Activated CD8-positive, alpha-beta T cell treated with anti-CD3 and anti-CD28 coated beads for 36 hours (primary cell): ENCODE data around the gene GREB1. TPM values are rescaled to one million over a fixed set of nuclear protein-coding genes. Genes with fewer than 3 reads are reported as not detected.

Experiments
- ATAC-seq: fragments of 200-7000 bp; cut with Tn5 transposase; one replicate; pipeline ENCODE4 v1.10.0; 2021; ENCODE audit warnings: mild to moderate bottlenecking, moderate library complexity
- CTCF ChIA-PET: fragments of 350-600 bp; sonication (Branson Sonifier 250); formaldehyde crosslinking; loops from one replicate; lab custom pipeline; 2021; ENCODE audit warnings: antibody characterized with exemption; lab: Charles Lee
- POLR2A ChIA-PET: fragments of 350-600 bp; sonication (Branson Sonifier 250); formaldehyde crosslinking; loops from one replicate; lab custom pipeline; 2021; ENCODE audit warnings: antibody characterized with exemption; lab: Charles Lee
- DNase-seq: peaks from one replicate; pipeline ENCODE4 v3.0.0-alpha.2; 2020
- H3K27ac Mint-ChIP-seq: one replicate; pipeline ENCODE4 v1.8.0; 2021; ENCODE audit warnings: mild to moderate bottlenecking, mixed read lengths
- H3K27me3 Mint-ChIP-seq: one replicate; pipeline ENCODE4 v1.8.0; 2021; ENCODE audit warnings: mixed read lengths
- H3K36me3 Mint-ChIP-seq: one replicate; pipeline ENCODE4 v1.8.0; 2021; ENCODE audit warnings: low read depth, mixed read lengths
- H3K4me1 Mint-ChIP-seq: one replicate; pipeline ENCODE4 v1.8.0; 2021; ENCODE audit warnings: low read depth, mixed read lengths
- H3K4me3 Mint-ChIP-seq: one replicate; pipeline ENCODE4 v1.8.0; 2021; ENCODE audit warnings: mild to moderate bottlenecking, moderate library complexity, mixed read lengths
- H3K9me3 Mint-ChIP-seq: one replicate; pipeline ENCODE4 v1.8.0; 2021; ENCODE audit warnings: mixed read lengths
- CTCF ChIP-seq: fragments of 200-600 bp; IDR thresholded peaks from one replicate; pipeline ENCODE4 v1.8.0; 2022; ENCODE audit warnings: antibody characterized with exemption, mild to moderate bottlenecking
- intact Hi-C: fragments of 100-400 bp; cut with micrococcal nuclease; formaldehyde crosslinking; loops from one replicate; pipeline ENCODE4 v1.10.0; 2022
- total RNA-seq, 2 experiments: library from RNA; stranded (reverse); gene quantifications; one replicate each; pipeline ENCODE4 v1.2.3, GENCODE V29; 2021

Gene GREB1
- total RNA-seq, 2 experiments from 2014 or later, result 1.5 TPM

- no peaks in the 10 kb centered on the region for H3K36me3 Mint-ChIP-seq
- no peaks in the 10 kb centered on the region for H3K4me1 Mint-ChIP-seq
- H3K27me3 Mint-ChIP-seq, result no peaks in the 10 kb centered on the region
- DNase-seq, result no peak
- intact Hi-C loops, result no loop called here
- no peak overlapping the region for H3K4me3 Mint-ChIP-seq
- H3K27ac Mint-ChIP-seq, result no peak overlapping the region
- TF ChIP-seq CTCF, result no peak
- POLR2A ChIA-PET, result no interaction called here
- H3K9me3 Mint-ChIP-seq, result peaks cover 6% of the 10 kb centered on the region
- ATAC-seq, result no peak
- CTCF ChIA-PET, result no interaction called here
Observed at GRCh38 chr2:11622611-11623010, 88.8 kb downstream of the GREB1 start.

DNA sequence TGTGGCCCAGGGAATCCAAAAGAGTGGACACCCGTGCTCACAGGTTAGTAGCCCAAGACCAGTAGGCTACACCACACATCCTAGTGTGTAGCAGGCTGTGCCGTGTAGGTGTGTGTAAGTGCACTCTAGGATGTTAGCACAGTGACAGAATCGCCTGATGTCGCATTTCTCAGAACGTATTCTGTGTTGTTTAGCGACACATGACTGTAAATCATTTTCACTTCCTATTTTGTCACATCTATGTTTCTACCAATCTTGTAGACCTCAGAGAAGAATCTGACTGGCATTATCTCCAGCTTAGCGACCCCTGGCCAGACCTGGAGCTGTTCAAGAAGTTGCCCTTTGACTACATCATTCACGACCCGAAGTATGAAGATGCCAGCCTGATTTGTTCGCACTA lies 91.0 kb downstream of the GREB1 start:
- TF ChIP-seq CTCF, result no peak
- POLR2A ChIA-PET, result no interaction called here
- Mint-ChIP-seq H3K27ac (no peak overlapping the region), H3K36me3 (no peaks in the 10 kb centered on the region), H3K4me3 (no peak overlapping the region), H3K27me3 (no peaks in the 10 kb centered on the region), H3K9me3 (peaks cover 8% of the 10 kb centered on the region), H3K4me1 (no peaks in the 10 kb centered on the region)
- CTCF ChIA-PET, result interaction anchor here (1.2 kb wide), 1 partner anchor 56 kb away, joined by 4 read pairs; no protein-coding TSS in a partner anchor
- intact Hi-C loops, result no loop called here
- ATAC-seq (no peak), DNase-seq (no peak)

DNA sequence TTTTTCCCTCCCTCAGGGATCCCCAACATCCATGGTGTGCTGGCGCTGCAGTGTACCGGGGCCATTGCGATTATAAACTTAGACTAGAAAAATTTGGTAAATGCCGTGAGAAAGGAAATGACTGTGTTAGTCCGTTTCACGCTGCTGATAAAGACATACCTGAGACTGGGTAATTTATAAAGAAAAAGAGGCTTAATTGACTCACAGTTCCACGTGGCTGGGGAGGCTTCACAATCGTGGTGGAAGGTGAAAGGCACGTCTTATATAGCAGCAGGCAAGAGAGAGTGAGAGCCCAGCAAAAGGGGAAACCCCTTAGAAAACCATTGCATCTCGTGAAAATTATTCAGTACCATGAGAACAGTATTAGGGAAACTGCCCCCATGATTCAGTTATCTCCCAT lies 91.8 kb downstream of the GREB1 start:
- peak; percentile 37 for ATAC-seq
- ChIA-PET POLR2A (no interaction called here), CTCF (interaction anchor here (1.2 kb wide), 1 partner anchor 56 kb away, joined by 4 read pairs; no protein-coding TSS in a partner anchor)
- Mint-ChIP-seq H3K36me3 (no peaks in the 10 kb centered on the region), H3K4me1 (no peaks in the 10 kb centered on the region), H3K4me3 (no peak overlapping the region), H3K27me3 (no peaks in the 10 kb centered on the region), H3K9me3 (peaks cover 8% of the 10 kb centered on the region), H3K27ac (no peak overlapping the region)
- DNase-seq, result peak; percentile 41
- TF ChIP-seq CTCF, result no peak
- intact Hi-C loops, result no loop called here

DNA sequence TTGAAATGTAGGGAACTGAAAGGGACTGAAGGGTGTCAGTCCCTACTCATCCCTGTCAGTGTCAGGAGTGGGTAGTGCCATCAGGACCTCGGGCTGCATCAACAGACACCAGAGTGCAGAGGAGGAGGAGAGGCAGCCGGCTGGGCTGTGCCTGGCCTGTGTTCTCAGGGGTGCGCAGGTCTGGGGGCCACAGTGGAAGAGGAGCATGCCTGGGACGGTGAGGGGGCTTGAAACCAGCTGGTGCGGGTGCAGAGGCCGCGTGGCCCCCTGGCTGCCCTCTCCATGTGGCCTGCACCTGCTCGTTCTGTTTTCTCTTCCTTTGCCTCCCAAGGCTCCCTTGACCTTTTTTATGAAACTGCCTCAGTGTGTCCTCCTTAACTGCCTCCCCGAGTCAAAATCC lies 94.8 kb downstream of the GREB1 start:
- no peak for TF ChIP-seq CTCF
- Mint-ChIP-seq H3K27ac (no peak overlapping the region), H3K9me3 (peaks cover 8% of the 10 kb centered on the region), H3K4me1 (no peaks in the 10 kb centered on the region), H3K27me3 (no peaks in the 10 kb centered on the region), H3K4me3 (no peak overlapping the region), H3K36me3 (no peaks in the 10 kb centered on the region)
- ChIA-PET POLR2A (no interaction called here), CTCF (no interaction called here)
- no peak for ATAC-seq
- intact Hi-C loops, result no loop called here
- no peak for DNase-seq

DNA sequence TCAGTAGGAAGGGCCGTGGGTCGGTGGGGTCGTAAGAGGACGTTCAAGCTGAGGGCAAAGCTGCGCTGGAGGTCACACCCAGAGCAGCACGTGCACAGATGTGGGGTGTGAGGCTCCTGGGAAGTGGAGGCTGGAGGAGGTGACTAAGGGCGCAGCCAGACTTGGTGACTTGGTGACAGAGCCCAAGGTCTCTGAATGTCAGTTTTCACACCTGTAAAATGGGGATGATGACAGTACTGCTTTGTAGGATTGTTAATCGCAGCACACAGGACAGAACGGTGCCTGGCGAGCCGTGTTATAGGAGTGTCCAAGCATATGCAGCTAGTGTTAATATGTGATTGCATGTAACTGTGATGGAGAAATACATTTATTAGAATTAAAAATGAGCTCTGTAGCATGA lies 95.4 kb downstream of the GREB1 start:
- no peak overlapping the region for H3K4me3 Mint-ChIP-seq
- no peak for DNase-seq
- ATAC-seq, result no peak
- no peaks in the 10 kb centered on the region for H3K36me3 Mint-ChIP-seq
- intact Hi-C loops, result no loop called here
- H3K27ac Mint-ChIP-seq, result no peak overlapping the region
- peaks cover 8% of the 10 kb centered on the region for H3K9me3 Mint-ChIP-seq
- CTCF ChIA-PET, result no interaction called here
- no peaks in the 10 kb centered on the region for H3K4me1 Mint-ChIP-seq
- H3K27me3 Mint-ChIP-seq, result no peaks in the 10 kb centered on the region
- POLR2A ChIA-PET, result no interaction called here
- TF ChIP-seq CTCF, result no peak
